PC-3 (cell line): ENCODE measurements around the gene C7.

ENCODE experiments used
- EZH2 ChIP-seq: fragments of 300-600 bp; sonication (generic); IDR thresholded peaks from one replicate; pipeline ENCODE4 v1.6.1; 2017; ENCODE audit warnings: antibody characterized with exemption, mild to moderate bottlenecking, low read length; ENCODE audit not compliant: unreplicated experiment
- EZH2phosphoT487 ChIP-seq: fragments of 300-600 bp; sonication (generic); IDR thresholded peaks from 2 replicates; pipeline ENCODE4 v1.6.1; 2018; ENCODE audit warnings: mild to moderate bottlenecking, antibody characterized with exemption, low read length, borderline replicate concordance
- TF ChIP-seq, protein P1 (sequence below): fragments of 300-600 bp; sonication (generic); conservative IDR thresholded peaks from 2 replicates; pipeline ENCODE4 v1.5.1; 2017; ENCODE audit warnings: antibody characterized with exemption, low read depth, mild to moderate bottlenecking, low read length

DNA sequence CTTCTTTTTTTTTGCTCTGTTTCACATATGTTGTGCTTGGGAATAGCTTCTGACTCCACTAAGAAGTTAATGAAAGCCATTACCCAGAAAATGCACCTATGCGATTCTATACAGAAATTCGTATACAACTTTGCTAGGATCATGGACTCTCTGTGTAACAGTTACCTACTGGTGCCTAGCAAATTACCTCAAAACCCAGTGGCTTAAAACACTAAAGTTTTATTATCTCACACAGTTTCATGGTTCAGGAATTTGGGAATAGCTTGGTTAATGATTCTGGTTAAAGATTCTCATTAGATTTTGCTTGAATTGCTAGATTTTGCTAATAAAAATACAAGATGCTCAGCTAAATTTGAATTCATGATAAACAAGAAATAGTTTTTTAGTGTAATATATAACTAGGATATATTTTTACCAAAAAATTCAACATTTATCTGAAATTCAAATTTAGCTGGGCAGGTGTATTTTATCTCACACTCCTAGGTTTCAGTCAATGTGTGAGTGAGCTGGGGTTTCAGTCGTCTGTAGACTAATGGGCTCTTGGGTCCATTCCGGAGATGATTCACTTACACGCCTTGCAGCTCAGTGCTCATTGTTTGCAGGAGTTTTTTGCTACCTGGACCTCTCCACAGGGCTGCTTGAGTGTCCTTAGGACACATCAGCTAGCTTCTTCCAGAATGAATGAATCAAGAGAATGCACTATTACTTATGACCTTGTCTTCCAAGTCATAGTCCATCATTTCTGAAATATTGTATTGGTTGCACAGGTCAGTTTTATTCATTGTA, 86.7 kb downstream of the C7 start:
- TF ChIP-seq, protein P1, sequence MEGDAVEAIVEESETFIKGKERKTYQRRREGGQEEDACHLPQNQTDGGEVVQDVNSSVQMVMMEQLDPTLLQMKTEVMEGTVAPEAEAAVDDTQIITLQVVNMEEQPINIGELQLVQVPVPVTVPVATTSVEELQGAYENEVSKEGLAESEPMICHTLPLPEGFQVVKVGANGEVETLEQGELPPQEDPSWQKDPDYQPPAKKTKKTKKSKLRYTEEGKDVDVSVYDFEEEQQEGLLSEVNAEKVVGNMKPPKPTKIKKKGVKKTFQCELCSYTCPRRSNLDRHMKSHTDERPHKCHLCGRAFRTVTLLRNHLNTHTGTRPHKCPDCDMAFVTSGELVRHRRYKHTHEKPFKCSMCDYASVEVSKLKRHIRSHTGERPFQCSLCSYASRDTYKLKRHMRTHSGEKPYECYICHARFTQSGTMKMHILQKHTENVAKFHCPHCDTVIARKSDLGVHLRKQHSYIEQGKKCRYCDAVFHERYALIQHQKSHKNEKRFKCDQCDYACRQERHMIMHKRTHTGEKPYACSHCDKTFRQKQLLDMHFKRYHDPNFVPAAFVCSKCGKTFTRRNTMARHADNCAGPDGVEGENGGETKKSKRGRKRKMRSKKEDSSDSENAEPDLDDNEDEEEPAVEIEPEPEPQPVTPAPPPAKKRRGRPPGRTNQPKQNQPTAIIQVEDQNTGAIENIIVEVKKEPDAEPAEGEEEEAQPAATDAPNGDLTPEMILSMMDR, result no peak
- TF ChIP-seq EZH2, result no peak
- TF ChIP-seq EZH2phosphoT487, result no peak
